ENCODE results near the gene KCNIP1. TPM values are rescaled to one million over a fixed set of nuclear protein-coding genes. Genes with fewer than 3 reads are reported as not detected.

The KCNIP1 gene
- total RNA-seq, 1 experiment from 2014 or later, result not detected

GRCh38 chr5:170471551-170472178, 32.2 kb upstream of the KCNIP1 start:
- ATAC-seq, result no peak
- no peaks in the 10 kb centered on the region for H3K9me3 ChIP-seq (ENCODE audit: control insufficient read depth in 1 of 2, insufficient read depth in 1 of 2, low read depth in 1 of 2, low read length in 2 of 2)
- no peak overlapping the region for H3K4me3 ChIP-seq (replicated peaks in 1 of 2; ENCODE audit: low read depth in 1 of 2, low read length in 2 of 2)
- POLR2A ChIA-PET, result no interaction called here
- RAD21 ChIA-PET (ENCODE audit: low non-redundant PET in 1 of 2, low total read pairs in 2 of 2, uncharacterized antibody in 2 of 2, unreplicated experiment in 2 of 2), result no interaction called here
- no peak for DNase-seq (ENCODE audit: low read depth, low spot score)
- no peak overlapping the region for H2AFZ ChIP-seq (ENCODE audit: low read depth, low read length, poor library complexity, severe bottlenecking)
- H3K27me3 ChIP-seq (ENCODE audit: insufficient read depth, low read length), result peaks cover 15% of the 10 kb centered on the region
- no peaks in the 10 kb centered on the region for H3K79me2 ChIP-seq (ENCODE audit: insufficient read depth, low read length)
- intact Hi-C loops (cut with micrococcal nuclease), result no loop called here
- TF ChIP-seq ATF3 (IDR thresholded peaks at IDR 0.05), result no peak
- no peak for TF ChIP-seq EZH2phosphoT487 (IDR thresholded peaks at IDR 0.05; ENCODE audit: borderline replicate concordance)
- no peak for TF ChIP-seq POLR2A (IDR thresholded peaks at IDR 0.05; ENCODE audit: borderline replicate concordance, extremely low read depth, insufficient read depth, insufficient read length)
- no peak for TF ChIP-seq TCF7L2 (IDR thresholded peaks at IDR 0.05; ENCODE audit: borderline replicate concordance, extremely low read depth, insufficient read depth, insufficient read length)
- TF ChIP-seq SRF (IDR thresholded peaks at IDR 0.05; ENCODE audit: low read depth), result no peak
- TF ChIP-seq CBX3 (IDR thresholded peaks at IDR 0.05; ENCODE audit: low read depth), result no peak
- TF ChIP-seq JUND (IDR thresholded peaks at IDR 0.05), result no peak
- no peak for TF ChIP-seq FOSL1 (IDR thresholded peaks at IDR 0.05; ENCODE audit: low read depth)
- no peak for TF ChIP-seq ZBTB33 (IDR thresholded peaks at IDR 0.05; ENCODE audit: extremely low read depth, insufficient replicate concordance, low read length)
- TF ChIP-seq POLR2AphosphoS5 (IDR thresholded peaks at IDR 0.05; ENCODE audit: low read depth, low read length), result no peak
- no peak for TF ChIP-seq MAX (IDR thresholded peaks at IDR 0.05)
- TF ChIP-seq ZNF274 (IDR thresholded peaks at IDR 0.05; ENCODE audit: low read depth, low read length), result no peak
- no peak for TF ChIP-seq SP1 (IDR thresholded peaks at IDR 0.05; ENCODE audit: low read depth)
- no peak for TF ChIP-seq ZFX (IDR thresholded peaks at IDR 0.05)
- H4K20me1 ChIP-seq (ENCODE audit: insufficient read depth), result no peaks in the 10 kb centered on the region
- no TSS peak for BruUV-seq (replicated peaks)
- H3K9ac ChIP-seq (ENCODE audit: low read length), result no peak overlapping the region
- CTCF ChIA-PET, result no interaction called here
- H3K4me1 ChIP-seq (ENCODE audit: control insufficient read depth in 1 of 2, insufficient read depth in 2 of 2, low read length in 2 of 2), result peaks cover 0 to 8% of the 10 kb centered on the region in 2 experiments; a peak in 1 of 4 replicates
- H3K36me3 ChIP-seq (ENCODE audit: control insufficient read depth in 1 of 2, insufficient read depth in 2 of 2, low read length in 2 of 2), result no peaks in the 10 kb centered on the region
- H3K4me2 ChIP-seq (ENCODE audit: low read length), result no peak overlapping the region
- no peak overlapping the region for H3K27ac ChIP-seq (ENCODE audit: low read depth, low read length)
- H3K9me2 ChIP-seq (ENCODE audit: insufficient read depth), result no peaks in the 10 kb centered on the region
